ENCODE results near the gene DGKG.

- TF ChIP-seq CTCF (IDR thresholded peaks at IDR 0.05): no peak
- no peak for TF ChIP-seq POLR2A (IDR thresholded peaks at IDR 0.05)
Observed at GRCh38 chr3:186329589-186329988, 32.4 kb downstream of the DGKG start.

Data from testis (tissue), 2 donors.